DND-41 (cell line): ENCODE results near the gene TMED1.

Source experiments
- EZH2 ChIP-seq: IDR thresholded peaks from 3 replicates; pipeline ENCODE4 v1.6.1; 2012; ENCODE audit warnings: borderline replicate concordance, low read depth, mild to moderate bottlenecking, moderate library complexity, low read length, inconsistent platforms; ENCODE audit not compliant: severe bottlenecking
- TF ChIP-seq, protein P1 (sequence below): IDR thresholded peaks from 2 replicates; pipeline ENCODE4 v1.5.1; 2012; ENCODE audit warnings: borderline replicate concordance, low read length, moderate library complexity, mild to moderate bottlenecking; ENCODE audit not compliant: poor library complexity, severe bottlenecking; ENCODE audit errors: extremely low read depth

- TF ChIP-seq, protein P1, sequence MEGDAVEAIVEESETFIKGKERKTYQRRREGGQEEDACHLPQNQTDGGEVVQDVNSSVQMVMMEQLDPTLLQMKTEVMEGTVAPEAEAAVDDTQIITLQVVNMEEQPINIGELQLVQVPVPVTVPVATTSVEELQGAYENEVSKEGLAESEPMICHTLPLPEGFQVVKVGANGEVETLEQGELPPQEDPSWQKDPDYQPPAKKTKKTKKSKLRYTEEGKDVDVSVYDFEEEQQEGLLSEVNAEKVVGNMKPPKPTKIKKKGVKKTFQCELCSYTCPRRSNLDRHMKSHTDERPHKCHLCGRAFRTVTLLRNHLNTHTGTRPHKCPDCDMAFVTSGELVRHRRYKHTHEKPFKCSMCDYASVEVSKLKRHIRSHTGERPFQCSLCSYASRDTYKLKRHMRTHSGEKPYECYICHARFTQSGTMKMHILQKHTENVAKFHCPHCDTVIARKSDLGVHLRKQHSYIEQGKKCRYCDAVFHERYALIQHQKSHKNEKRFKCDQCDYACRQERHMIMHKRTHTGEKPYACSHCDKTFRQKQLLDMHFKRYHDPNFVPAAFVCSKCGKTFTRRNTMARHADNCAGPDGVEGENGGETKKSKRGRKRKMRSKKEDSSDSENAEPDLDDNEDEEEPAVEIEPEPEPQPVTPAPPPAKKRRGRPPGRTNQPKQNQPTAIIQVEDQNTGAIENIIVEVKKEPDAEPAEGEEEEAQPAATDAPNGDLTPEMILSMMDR = no peak
- TF ChIP-seq EZH2 = no peak
Measured at GRCh38 chr19:10872546-10873107, 36.6 kb upstream of the TMED1 start.
